DMS53 treated with DMSO at 0.1 percent for 48 hours (cell line): ENCODE measurements around the gene COLEC12.

Experiments
- DNase-seq: peaks from one replicate; lab custom pipeline; 2025; ENCODE audit not compliant: unreplicated experiment; lab: John Stamatoyannopoulos, UW

COLEC12 gene

DNA sequence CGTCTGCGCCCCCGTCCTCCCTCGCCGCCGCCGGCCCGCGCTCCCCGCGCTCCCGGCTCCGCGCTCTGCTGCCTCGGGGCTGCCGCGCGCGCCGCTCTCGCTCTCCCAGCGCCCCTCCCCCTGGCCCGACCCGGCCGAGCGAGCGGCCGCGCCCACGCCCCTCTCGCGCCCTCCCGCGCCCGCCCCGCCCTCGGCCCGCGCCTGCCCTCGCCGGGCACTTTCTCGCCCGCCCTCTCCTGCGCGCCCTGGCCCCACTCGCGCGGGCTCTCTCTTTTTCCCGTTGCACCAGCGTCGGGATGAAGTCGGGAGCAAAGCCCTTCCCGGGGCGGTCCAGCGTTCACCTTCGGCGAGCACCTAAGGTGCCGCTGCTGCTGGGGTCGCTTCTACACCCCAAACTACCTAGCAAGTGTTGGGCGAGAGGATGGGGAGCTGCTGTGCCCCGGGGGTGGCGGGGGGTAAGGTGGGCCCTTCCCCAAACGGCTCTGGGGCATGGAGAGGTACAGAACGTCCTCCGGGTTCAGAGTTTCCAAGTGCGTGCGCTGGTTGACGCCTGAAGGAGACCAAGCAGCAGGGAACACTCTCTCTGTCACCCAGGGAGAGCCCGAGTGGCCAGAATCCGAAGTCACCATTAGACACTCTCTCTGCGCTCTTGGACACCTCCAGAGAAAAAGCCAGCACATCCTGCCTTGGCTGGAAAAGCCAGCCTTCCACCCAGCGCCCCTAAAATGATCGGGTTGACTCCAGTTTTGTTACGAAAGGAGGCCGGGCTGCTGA, at the start of gene COLEC12:
Gene COLEC12 (minus strand): TSS at position 70 of the 774 bp plus-strand sequence. CDS start 187 bp downstream, outside the sequence.
- no peak for DNase-seq

GRCh38 chr18:549967-550366, 49.5 kb upstream of the COLEC12 start:
- no peak for DNase-seq

- no peak for DNase-seq
These were observed 43.1 kb upstream of the COLEC12 start for GRCh38 chr18:543447-544078.

DNA sequence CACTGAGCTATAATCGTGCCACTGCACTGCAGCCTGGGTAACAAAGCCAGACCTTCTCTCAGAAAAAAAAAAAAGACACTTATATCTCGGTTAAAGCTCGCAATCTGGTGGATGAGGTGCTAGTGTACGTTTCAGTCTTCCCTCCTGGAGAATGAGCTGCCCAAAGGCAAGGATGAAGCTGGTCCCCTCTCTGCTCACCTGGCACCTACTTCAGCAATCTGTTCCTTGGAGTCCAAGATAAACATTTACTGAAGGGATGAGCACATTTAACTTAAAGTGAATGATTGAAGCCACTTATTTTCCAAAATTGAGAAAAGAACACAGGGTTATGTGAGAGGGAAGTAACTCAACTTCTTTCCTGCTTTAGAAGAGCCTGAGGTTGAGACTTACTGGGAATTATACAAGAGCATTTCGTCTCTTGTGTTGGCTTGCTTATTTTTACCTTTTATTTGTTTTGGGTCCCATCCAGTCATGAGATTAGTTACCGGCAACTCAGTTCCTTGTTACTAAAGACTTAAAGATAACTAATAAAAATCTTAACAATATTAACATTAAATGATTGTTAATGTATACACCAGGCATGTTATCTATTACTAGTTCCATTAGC, 33.6 kb upstream of the COLEC12 start:
- no peak for DNase-seq

DNA sequence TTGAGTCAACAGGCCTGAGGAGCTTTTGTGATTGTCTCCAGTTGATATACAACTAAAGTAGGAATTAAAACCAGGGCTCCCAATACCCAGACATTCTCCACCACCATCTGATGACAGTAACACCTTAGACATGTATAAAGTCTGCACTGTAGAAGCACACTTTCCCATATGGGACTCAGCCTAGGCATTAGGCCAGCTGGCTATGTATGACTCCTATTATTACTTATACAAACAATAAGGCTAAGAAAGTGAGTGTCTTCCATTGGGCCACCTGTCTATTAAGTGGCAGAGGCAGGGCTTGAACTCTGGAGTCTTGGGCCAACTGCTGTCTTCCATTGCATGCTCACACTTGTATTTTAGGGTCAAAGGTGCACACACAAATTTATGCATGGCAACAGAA, 32.1 kb upstream of the COLEC12 start:
- DNase-seq: no peak

- no peak for DNase-seq
These were observed 31.5 kb upstream of the COLEC12 start for GRCh38 chr18:532018-532417.

DNA sequence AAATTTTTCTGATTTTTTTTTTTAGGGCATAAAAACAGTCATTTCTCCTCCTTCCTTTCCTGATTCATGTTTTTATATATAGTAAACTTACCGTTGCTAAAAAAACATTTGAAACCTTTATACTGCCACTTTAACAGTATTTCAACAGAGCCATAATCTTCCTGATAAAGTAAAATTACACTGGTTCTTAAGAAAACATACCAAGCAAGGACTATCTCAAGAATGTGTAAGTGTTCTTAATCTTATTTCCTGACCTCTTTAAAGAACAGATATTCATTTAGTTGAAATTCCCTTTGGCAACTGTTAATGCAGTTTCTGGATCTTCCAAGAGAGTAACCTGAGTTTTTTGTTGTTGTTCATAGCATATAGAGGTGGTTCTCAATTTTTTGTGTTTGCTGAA, 26.6 kb upstream of the COLEC12 start:
- no peak for DNase-seq

GRCh38 chr18:526681-527080, 26.2 kb upstream of the COLEC12 start:
- no peak for DNase-seq

GRCh38 chr18:525036-525797, 24.7 kb upstream of the COLEC12 start:
- no peak for DNase-seq

DNA sequence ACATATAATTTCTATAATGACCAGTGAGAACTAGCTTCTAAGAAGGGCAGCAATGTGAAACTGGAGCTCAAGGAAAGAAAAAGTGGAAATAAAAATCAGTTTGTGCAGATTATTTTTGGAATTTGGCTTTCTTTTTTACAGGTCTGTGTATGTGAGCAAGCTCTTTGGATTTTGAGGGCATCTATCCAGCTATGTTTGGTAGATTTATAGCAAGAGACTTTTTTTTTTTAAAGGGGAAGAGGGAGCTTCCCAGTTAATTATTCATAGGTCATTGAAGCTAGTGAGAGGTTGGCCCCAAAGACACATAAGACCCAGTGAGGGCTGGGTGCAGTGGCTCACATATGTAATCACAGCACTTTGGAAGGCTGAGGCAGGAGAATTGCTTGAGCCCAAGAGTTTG, 24.0 kb upstream of the COLEC12 start:
- no peak for DNase-seq

DNA sequence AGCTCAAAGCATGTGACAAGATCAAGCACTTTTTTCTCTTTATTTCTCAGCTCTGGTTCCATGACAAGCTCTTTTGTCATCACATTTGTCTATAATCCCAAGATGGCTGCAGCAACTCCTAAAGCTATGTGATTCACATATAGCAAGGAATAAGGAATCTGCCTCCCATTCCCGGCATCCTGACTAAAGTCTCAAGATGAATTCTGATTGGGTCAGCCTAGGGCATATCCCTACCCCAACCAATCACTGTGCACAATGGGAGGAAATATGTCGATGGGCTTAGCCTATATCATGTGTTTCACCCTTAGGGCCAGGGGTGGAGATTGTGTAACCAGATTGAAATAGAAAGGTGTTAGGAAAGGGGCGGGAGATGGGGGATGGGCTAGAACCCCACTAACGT, 23.1 kb upstream of the COLEC12 start:
- DNase-seq: no peak

GRCh38 chr18:519019-519879, 18.7 kb upstream of the COLEC12 start:
- no peak for DNase-seq

DNA sequence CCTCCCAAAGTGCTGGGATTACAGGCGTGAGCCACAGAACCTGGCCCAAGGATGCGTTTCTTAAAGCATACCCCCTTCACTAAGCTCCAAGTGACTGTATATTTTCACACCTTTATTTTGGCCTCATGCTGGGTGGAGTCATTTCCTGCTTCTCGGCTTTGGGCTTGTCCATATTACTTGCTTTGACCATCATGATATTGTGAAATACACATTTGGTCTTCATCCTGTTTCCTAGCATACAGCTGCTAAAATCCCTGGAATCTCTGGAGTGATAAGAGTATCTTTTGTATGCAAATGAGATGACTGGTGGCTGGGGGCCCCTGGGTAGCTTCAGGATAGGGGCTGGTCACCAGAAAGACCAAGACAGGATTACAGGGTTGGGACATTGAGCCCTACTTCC, 17.6 kb upstream of the COLEC12 start:
- DNase-seq: no peak

DNA sequence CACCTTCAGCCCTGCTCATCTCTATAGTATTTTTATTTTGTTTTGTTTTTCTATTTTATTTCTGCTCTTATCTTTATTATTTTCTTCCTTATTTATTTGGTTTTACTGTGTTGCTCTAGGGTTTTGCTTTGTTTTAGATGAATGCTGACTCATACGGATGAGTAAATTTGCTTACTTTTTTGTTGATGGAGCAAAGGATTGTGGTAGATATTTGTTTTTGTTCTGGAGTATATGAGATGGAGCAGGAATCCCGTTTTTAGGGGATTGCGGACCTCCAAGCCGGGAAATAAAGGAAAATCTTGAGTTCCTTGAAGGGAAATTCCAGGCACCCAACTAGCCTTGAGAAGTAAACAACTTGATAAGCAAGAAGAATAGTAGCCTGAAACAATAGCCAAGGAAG, 15.3 kb upstream of the COLEC12 start:
- DNase-seq: peak; percentile 11

DNA sequence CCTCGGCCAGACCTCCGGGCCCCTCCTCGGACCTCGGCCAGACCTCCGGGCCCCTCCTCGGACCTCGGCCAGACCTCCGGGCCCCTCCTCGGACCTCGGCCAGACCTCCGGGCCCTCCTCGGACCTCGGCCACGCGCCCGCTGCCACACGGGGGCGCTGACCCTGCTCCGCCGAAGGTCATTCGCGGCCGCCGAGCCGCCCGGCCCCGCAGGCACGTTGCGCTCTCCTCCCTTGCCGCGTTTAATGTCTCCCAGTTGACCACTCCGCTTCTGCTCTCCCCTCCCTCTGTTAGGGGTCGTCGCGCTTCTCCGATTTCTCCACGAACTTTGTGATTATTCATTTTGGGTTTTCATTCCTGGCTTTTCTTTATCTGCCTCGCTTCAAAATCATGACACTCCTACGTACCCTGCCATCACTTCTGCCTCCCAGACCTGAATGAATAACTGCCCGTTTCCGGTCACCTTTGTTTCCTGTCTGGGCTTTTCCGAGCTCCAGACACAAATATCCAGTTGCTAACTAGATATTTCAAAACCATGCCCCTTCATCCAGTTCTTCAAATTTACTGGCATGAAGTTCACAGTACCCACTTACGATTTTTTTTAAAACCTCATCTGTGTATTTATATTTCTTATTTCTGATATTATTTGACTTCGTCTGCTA, 14.8 kb upstream of the COLEC12 start:
- no peak for DNase-seq

DNA sequence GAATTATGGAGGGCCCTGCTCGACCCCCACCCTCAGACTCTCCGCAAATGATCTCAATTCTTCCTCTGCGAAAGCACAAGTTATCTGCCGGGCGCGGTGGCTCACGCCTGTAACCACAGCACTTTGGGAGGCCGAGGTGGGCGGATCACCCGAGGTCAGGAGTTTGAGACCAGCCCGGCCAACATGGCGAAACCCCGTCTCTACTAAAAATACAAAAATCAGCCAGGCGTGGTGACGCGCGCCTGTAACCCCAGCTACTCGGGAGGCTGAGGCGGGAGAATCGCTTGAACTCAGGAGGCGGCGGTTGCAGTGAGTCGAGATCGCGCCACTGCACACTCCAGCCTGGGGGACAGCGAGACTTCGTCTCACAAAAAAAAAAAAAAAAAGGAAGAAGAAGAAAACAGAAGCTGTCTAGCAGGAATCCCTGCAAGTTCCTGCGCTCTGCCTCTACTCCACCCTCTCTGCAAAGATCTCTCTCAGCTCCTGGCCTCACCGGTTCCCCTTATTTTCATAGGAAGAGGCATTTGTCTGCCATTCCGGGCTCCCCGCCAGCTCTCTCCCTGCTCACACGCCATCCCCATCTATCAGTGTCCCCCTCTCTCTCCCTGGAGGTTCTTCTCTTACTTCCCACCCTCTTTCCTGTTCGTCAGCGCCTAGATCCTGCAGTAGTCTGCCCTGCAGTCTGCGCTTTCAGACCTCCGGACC, 13.5 kb upstream of the COLEC12 start:
- DNase-seq: no peak

DNA sequence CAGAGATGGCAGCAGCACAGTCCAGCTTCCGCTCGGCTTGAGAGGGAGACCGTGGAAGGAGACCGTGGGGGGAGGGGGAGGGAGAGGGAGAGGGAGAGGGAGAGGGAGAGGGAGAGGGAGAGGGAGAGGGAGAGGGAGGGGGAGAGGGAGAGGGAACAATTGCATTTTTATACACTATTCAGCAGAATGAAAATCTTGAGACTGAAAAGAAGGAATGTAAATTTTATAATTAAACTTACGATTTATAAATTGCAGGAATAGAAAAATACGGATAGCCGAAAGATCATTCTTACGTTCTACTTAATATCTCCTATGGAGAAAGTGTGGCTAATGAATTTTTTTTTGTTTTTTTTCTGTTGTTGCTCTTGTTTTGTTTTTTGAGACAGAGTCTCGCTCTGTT, 12.5 kb upstream of the COLEC12 start:
- no peak for DNase-seq

GRCh38 chr18:508835-509234, 8.3 kb upstream of the COLEC12 start:
- DNase-seq: no peak

- no peak for DNase-seq
These were observed 7.1 kb upstream of the COLEC12 start for GRCh38 chr18:507636-508035.

DNA sequence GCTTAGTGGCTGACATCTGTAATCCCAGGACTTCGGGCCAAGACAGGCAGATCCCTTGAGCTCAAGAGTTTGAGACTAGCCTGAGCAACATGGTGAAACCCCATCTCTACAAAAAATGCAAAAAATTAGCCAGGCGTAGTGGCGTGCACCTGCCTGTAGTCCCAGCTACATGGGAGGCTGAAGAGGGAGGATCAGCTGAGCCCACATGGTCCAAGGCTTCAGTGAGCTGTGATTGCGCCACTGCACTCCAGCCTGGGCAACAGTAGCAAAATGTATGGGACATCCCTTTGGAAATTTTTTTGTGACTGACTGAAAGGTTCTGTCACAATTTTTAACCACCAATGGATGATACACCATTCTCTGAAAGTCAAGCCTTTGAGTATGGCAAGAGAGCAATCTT, 6.3 kb upstream of the COLEC12 start:
- no peak for DNase-seq
